NCI-H146 (cell line): ENCODE results near the gene BEGAIN.

Experiments
- DNase-seq: peaks from one replicate; lab custom pipeline; 2025; lab: John Stamatoyannopoulos, UW

BEGAIN gene

GRCh38 chr14:100587086-100587762 is at the start of gene BEGAIN:
TSS of gene BEGAIN (minus strand) at chr14:100587417. CDS start at chr14:100587290, 127 bp downstream.
- DNase-seq = no peak

GRCh38 chr14:100636559-100636958 is 49.3 kb upstream of the BEGAIN start:
- DNase-seq = no peak

GRCh38 chr14:100634026-100634425 is 46.8 kb upstream of the BEGAIN start:
- DNase-seq = no peak

GRCh38 chr14:100633406-100633805 is 46.2 kb upstream of the BEGAIN start:
- no peak for DNase-seq

- no peak for DNase-seq
These were observed 42.5 kb upstream of the BEGAIN start for GRCh38 chr14:100629696-100630095.

GRCh38 chr14:100629098-100629497 is 41.9 kb upstream of the BEGAIN start:
- DNase-seq = no peak

GRCh38 chr14:100628225-100628624 is 41.0 kb upstream of the BEGAIN start:
- no peak for DNase-seq

GRCh38 chr14:100626614-100627013 is 39.4 kb upstream of the BEGAIN start:
- DNase-seq = no peak

GRCh38 chr14:100623961-100624360 is 36.7 kb upstream of the BEGAIN start:
- peak; percentile 26 for DNase-seq

- no peak for DNase-seq
These were observed 36.3 kb upstream of the BEGAIN start for GRCh38 chr14:100623557-100623956.

GRCh38 chr14:100622708-100623485 is 35.7 kb upstream of the BEGAIN start:
- DNase-seq = no peak

GRCh38 chr14:100622224-100622623 is 35.0 kb upstream of the BEGAIN start:
- DNase-seq = no peak

- no peak for DNase-seq
These were observed 34.6 kb upstream of the BEGAIN start for GRCh38 chr14:100621806-100622205.

GRCh38 chr14:100620255-100621100 is 33.3 kb upstream of the BEGAIN start:
- peak; percentile 27 for DNase-seq

- DNase-seq = no peak
These were observed 32.4 kb upstream of the BEGAIN start for GRCh38 chr14:100619396-100620254.

- DNase-seq = no peak
These were observed 31.6 kb upstream of the BEGAIN start for GRCh38 chr14:100618763-100619320.

- no peak for DNase-seq
These were observed 31.1 kb upstream of the BEGAIN start for GRCh38 chr14:100618318-100618693.

- DNase-seq = no peak
These were observed 30.4 kb upstream of the BEGAIN start for GRCh38 chr14:100617410-100618317.

- no peak for DNase-seq
These were observed 29.7 kb upstream of the BEGAIN start for GRCh38 chr14:100616854-100617409.
